H9 (cell line): ENCODE results near the gene TST. TPM values are rescaled to one million over a fixed set of nuclear protein-coding genes. Genes with fewer than 3 reads are reported as not detected.

ENCODE experiments used
- DNase-seq: peaks from one replicate; pipeline ENCODE4 v3.0.0-alpha.2; 2017
- H2AFZ ChIP-seq: one replicate; pipeline ENCODE4 v1.6.1; 2013; ENCODE audit warnings: mild to moderate bottlenecking, low read length, control low read depth, moderate library complexity
- H2AK5ac ChIP-seq: 2 replicates; pipeline ENCODE4 v1.6.1; 2013; ENCODE audit warnings: low read length, control low read depth, mixed read lengths; ENCODE audit not compliant: insufficient read length
- H2BK120ac ChIP-seq: one replicate; pipeline ENCODE4 v1.6.1; 2013; ENCODE audit warnings: low read depth, mild to moderate bottlenecking, low read length, control low read depth, inconsistent platforms; ENCODE audit not compliant: poor library complexity, severe bottlenecking
- H2BK12ac ChIP-seq: 2 replicates; pipeline ENCODE4 v1.6.1; 2013; ENCODE audit warnings: low read length, control low read depth, mixed read lengths, low read depth; ENCODE audit not compliant: insufficient read length
- H2BK15ac ChIP-seq: 2 replicates; pipeline ENCODE4 v1.6.1; 2013; ENCODE audit warnings: low read depth, low read length, control low read depth
- H2BK20ac ChIP-seq: one replicate; pipeline ENCODE4 v1.6.1; 2013; ENCODE audit warnings: low read depth, mild to moderate bottlenecking, low read length, control low read depth, inconsistent platforms; ENCODE audit not compliant: poor library complexity, severe bottlenecking
- H2BK5ac ChIP-seq: 2 replicates; pipeline ENCODE4 v1.6.1; 2013; ENCODE audit warnings: low read length, control low read depth, mixed read lengths; ENCODE audit not compliant: insufficient read length
- H3K14ac ChIP-seq: 2 replicates; pipeline ENCODE4 v1.6.1; 2013; ENCODE audit warnings: low read length, control low read depth; ENCODE audit not compliant: insufficient read depth
- H3K18ac ChIP-seq: 2 replicates; pipeline ENCODE4 v1.6.1; 2013; ENCODE audit warnings: low read depth, mild to moderate bottlenecking, mixed read lengths, low read length, control low read depth; ENCODE audit not compliant: insufficient read length
- H3K23ac ChIP-seq: 2 replicates; pipeline ENCODE4 v1.6.1; 2013; ENCODE audit warnings: low read length, control low read depth, mixed read lengths, low read depth; ENCODE audit not compliant: insufficient read length
- H3K23me2 ChIP-seq: 2 replicates; pipeline ENCODE4 v1.6.1; 2013; ENCODE audit warnings: low read depth, mild to moderate bottlenecking, mixed read lengths, low read length, control low read depth; ENCODE audit not compliant: insufficient read length, poor library complexity, severe bottlenecking
- H3K27ac ChIP-seq: 2 replicates; pipeline ENCODE4 v1.5.1; 2013; ENCODE audit warnings: low read length, control low read depth, mixed read lengths, low read depth; ENCODE audit not compliant: insufficient read length
- H3K27me3 ChIP-seq: 2 replicates; pipeline ENCODE4 v1.6.1; 2013; ENCODE audit warnings: low read length, control low read depth, inconsistent platforms; ENCODE audit not compliant: insufficient read depth
- H3K4ac ChIP-seq: 2 replicates; pipeline ENCODE4 v1.6.1; 2013; ENCODE audit warnings: low read depth, mild to moderate bottlenecking, control low read depth, inconsistent platforms, low read length, moderate library complexity
- H3K4me1 ChIP-seq: 2 replicates; pipeline ENCODE4 v1.6.1; 2013; ENCODE audit warnings: low read length, control low read depth, inconsistent platforms; ENCODE audit not compliant: insufficient read depth
- H3K4me2 ChIP-seq: 2 replicates; pipeline ENCODE4 v1.6.1; 2013; ENCODE audit warnings: low read length, control low read depth, mixed read lengths; ENCODE audit not compliant: insufficient read length, insufficient read depth
- H3K56ac ChIP-seq: 2 replicates; pipeline ENCODE4 v1.6.1; 2013; ENCODE audit warnings: low read depth, mild to moderate bottlenecking, mixed read lengths, low read length, control low read depth; ENCODE audit not compliant: insufficient read length
- H3K79me1 ChIP-seq: 2 replicates; pipeline ENCODE4 v1.6.1; 2013; ENCODE audit warnings: low read depth, mild to moderate bottlenecking, moderate library complexity, low read length, control low read depth, inconsistent platforms; ENCODE audit not compliant: insufficient read depth, poor library complexity, severe bottlenecking
- H3K79me2 ChIP-seq: 2 replicates; pipeline ENCODE4 v1.6.1; 2013; ENCODE audit warnings: low read length, control low read depth, inconsistent platforms; ENCODE audit not compliant: insufficient read depth
- H3K9ac ChIP-seq: 2 replicates; pipeline ENCODE4 v1.6.1; 2013; ENCODE audit warnings: low read length, control low read depth, mixed read lengths; ENCODE audit not compliant: insufficient read length; ENCODE audit errors: extremely low read depth
- H3K9me3 ChIP-seq: one replicate; pipeline ENCODE4 v1.6.1; 2013; ENCODE audit warnings: low read depth, low read length, inconsistent platforms; ENCODE audit not compliant: control insufficient read depth
- H3T11ph ChIP-seq: one replicate; pipeline ENCODE4 v1.6.1; 2013; ENCODE audit warnings: mild to moderate bottlenecking, low read length, control low read depth, inconsistent platforms
- H4K20me1 ChIP-seq: one replicate; pipeline ENCODE4 v1.6.1; 2013; ENCODE audit not compliant: control insufficient read depth, insufficient read length, insufficient read depth
- H4K5ac ChIP-seq: 2 replicates; pipeline ENCODE4 v1.6.1; 2013; ENCODE audit warnings: low read depth, mild to moderate bottlenecking, mixed read lengths, low read length, control low read depth; ENCODE audit not compliant: insufficient read length
- H4K8ac ChIP-seq: replicated peaks from 2 replicates; pipeline ENCODE4 v1.6.1; 2013; ENCODE audit warnings: low read length, control low read depth, mixed read lengths, low read depth; ENCODE audit not compliant: insufficient read length
- H4K91ac ChIP-seq: 2 replicates; pipeline ENCODE4 v1.6.1; 2013; ENCODE audit warnings: low read depth, mild to moderate bottlenecking, moderate library complexity, mixed read lengths, low read length, control low read depth; ENCODE audit not compliant: insufficient read length
- H3K27ac Mint-ChIP-seq, 3 experiments: 2 replicates in 2 of 3; 3 replicates in 1 of 3; pipeline ENCODE4 v1.8.0; 2020 to 2021; ENCODE audit warnings: mixed read lengths in 3 of 3, mild to moderate bottlenecking in 1 of 3, moderate library complexity in 1 of 3
- H3K27me3 Mint-ChIP-seq: 2 replicates; pipeline ENCODE4 v1.8.0; 2021; ENCODE audit warnings: low read depth, mild to moderate bottlenecking, moderate library complexity, mixed read lengths
- H3K36me3 Mint-ChIP-seq, 3 experiments: 2 replicates in 2 of 3; 3 replicates in 1 of 3; pipeline ENCODE4 v1.8.0; 2020 to 2021; ENCODE audit warnings: low read depth in 3 of 3, mixed read lengths in 3 of 3; ENCODE audit not compliant: insufficient read depth in 1 of 3
- H3K4me1 Mint-ChIP-seq, 2 experiments: 2 replicates each; pipeline ENCODE4 v1.8.0; 2020; ENCODE audit warnings: mixed read lengths in 2 of 2
- H3K4me3 Mint-ChIP-seq, 2 experiments: 2 replicates in 1 of 2; 3 replicates in 1 of 2; pipeline ENCODE4 v1.8.0; 2020 to 2021; ENCODE audit warnings: mild to moderate bottlenecking in 2 of 2, mixed read lengths in 2 of 2, moderate library complexity in 1 of 2
- H3K9me3 Mint-ChIP-seq, 2 experiments: 2 replicates in 1 of 2; 3 replicates in 1 of 2; pipeline ENCODE4 v1.8.0; 2020; ENCODE audit warnings: mild to moderate bottlenecking in 2 of 2, mixed read lengths in 2 of 2, moderate library complexity in 1 of 2
- WGBS: extraction: QIAGEN DNeasy Blood & Tissue Kit; methylation state at CpG from one replicate; pipeline ENCODE4 v1.1.7; 2013; ENCODE audit warnings: missing lambda C conversion rate, low lambda C conversion rate, mixed read lengths; ENCODE audit not compliant: insufficient read length; ENCODE audit errors: extremely low coverage; 5-methylcytosine and 5-hydroxymethylcytosine counted together
- total RNA-seq: library from RNA; stranded (reverse); gene quantifications from 2 replicates; pipeline ENCODE4 v1.2.1, GENCODE V29; 2021
- TF ChIP-seq, protein P1 (sequence below): fragments of 200-600 bp; sonication (generic); conservative IDR thresholded peaks from 3 replicates; pipeline ENCODE4 v1.8.0; 2021; ENCODE audit warnings: antibody characterized with exemption, mild to moderate bottlenecking

The TST gene
- total RNA-seq, 1 experiment from 2014 or later: 31.9 TPM

DNA sequence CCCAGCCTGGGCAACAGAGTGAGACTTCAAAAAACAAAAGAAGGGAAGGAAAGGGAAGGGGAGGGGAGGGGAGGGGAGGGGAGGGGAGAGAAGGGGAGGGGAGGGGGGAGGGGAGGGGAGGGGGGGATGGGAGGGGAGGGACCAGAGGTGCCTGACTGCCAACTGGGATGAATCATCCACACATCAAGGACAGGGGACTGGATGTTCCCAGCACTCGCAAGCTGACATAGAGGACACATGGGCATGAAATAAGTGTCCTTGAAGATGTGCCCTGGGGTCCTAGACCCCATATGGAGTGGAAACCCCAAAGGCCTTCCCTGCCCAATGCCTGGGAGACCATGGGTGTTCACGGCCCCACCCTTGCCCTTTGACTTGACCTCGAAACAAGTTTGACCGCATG is 19.8 kb downstream of the TST start:
- H3K4ac ChIP-seq: no peak overlapping the region
- H3K79me2 ChIP-seq: no peaks in the 10 kb centered on the region
- H3T11ph ChIP-seq: no peak overlapping the region
- no peak overlapping the region for H4K5ac ChIP-seq
- no peak overlapping the region for H2BK12ac ChIP-seq
- no peaks in the 10 kb centered on the region for H4K20me1 ChIP-seq
- no peak overlapping the region for H3K23ac ChIP-seq
- TF ChIP-seq, protein P1, sequence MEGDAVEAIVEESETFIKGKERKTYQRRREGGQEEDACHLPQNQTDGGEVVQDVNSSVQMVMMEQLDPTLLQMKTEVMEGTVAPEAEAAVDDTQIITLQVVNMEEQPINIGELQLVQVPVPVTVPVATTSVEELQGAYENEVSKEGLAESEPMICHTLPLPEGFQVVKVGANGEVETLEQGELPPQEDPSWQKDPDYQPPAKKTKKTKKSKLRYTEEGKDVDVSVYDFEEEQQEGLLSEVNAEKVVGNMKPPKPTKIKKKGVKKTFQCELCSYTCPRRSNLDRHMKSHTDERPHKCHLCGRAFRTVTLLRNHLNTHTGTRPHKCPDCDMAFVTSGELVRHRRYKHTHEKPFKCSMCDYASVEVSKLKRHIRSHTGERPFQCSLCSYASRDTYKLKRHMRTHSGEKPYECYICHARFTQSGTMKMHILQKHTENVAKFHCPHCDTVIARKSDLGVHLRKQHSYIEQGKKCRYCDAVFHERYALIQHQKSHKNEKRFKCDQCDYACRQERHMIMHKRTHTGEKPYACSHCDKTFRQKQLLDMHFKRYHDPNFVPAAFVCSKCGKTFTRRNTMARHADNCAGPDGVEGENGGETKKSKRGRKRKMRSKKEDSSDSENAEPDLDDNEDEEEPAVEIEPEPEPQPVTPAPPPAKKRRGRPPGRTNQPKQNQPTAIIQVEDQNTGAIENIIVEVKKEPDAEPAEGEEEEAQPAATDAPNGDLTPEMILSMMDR: no peak
- no peaks in the 10 kb centered on the region for H3K79me1 ChIP-seq
- H2BK20ac ChIP-seq: no peak overlapping the region
- Mint-ChIP-seq H3K27ac (no peak overlapping the region), H3K4me1 (peaks cover 17 to 31% of the 10 kb centered on the region in 2 experiments), H3K27me3 (peaks cover 44% of the 10 kb centered on the region), H3K9me3 (no peaks in the 10 kb centered on the region; a peak in 1 of 5 replicates), H3K36me3 (no peaks in the 10 kb centered on the region; a peak in 1 of 7 replicates), H3K4me3 (no peak overlapping the region)
- H3K56ac ChIP-seq: no peak overlapping the region
- H4K91ac ChIP-seq: no peak overlapping the region
- H3K4me2 ChIP-seq: no peak overlapping the region
- no peaks in the 10 kb centered on the region for H3K9me3 ChIP-seq
- no peak overlapping the region for H3K27ac ChIP-seq
- H3K4me1 ChIP-seq: no peaks in the 10 kb centered on the region; the same call in none of the 2 replicates
- H4K8ac ChIP-seq: no peak overlapping the region
- no peak overlapping the region for H2AFZ ChIP-seq
- H3K14ac ChIP-seq: no peak overlapping the region
- no peak overlapping the region for H2AK5ac ChIP-seq
- H3K18ac ChIP-seq: no peak overlapping the region
- H3K23me2 ChIP-seq: no peaks in the 10 kb centered on the region
- H3K9ac ChIP-seq: no peak overlapping the region
- H2BK120ac ChIP-seq: no peak overlapping the region
- H2BK5ac ChIP-seq: no peak overlapping the region
- no CpG with 5 or more reads among the region's 4 CpGs for WGBS
- H3K27me3 ChIP-seq: no peaks in the 10 kb centered on the region
- DNase-seq: peak; percentile 26
- H2BK15ac ChIP-seq: no peak overlapping the region
